Retina (tissue), 1 donor: ENCODE results near the gene KRTAP4-16.
"Not testable (repeated sequence)": the region's sequence is repeated elsewhere in the genome, so short reads cannot be mapped to it uniquely, and the experiment has no call there.

Source experiments
- DNase-seq: peaks from one replicate; pipeline ENCODE4 v3.0.0-alpha.2; 2016

The KRTAP4-16 gene

DNA sequence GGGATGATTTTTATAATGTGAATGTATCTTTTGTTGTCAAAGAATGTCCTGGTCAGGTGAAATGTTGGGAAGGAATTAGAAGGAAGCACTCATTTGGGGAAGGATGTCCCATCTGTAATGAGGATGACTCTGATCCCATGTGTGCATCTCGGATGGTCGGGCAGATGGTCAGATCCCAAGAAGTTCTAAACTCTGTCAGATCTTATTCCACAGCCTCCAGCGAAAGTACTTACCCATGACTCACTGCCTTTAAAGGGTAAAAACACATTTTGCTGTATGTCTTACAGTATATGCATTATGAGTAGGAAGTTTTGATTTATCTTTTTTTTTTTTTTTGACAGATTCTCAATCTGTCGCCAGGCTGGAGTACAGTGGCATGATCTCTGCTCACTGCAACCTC, 16.7 kb upstream of the KRTAP4-16 start:
- no peak for DNase-seq

DNA sequence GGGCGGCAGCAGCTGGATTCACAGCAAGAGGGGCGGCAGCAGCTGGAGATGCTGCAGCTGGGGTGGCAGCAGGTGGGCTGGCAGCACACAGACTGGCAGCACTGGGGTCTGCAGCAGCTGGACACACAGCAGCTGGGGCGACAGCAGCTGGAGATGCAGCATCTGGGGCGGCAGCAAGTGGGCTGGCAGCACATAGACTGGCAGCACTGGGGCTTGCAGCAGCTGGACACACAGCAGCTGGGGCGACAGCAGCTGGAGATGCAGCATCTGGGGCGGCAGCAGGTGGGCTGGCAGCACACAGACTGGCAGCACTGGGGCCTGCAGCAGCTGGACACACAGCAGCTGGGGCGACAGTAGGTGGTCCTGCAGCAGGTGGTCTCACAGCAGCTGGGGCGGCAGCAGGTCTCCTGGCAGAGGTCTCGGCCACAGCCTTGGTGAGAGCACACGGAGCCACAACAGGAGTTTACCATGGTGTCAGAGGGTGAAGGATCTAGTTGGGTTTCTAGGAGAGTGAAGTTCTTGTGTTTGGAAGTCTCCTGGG, 15.9 kb upstream of the KRTAP4-16 start, which contains the start of gene KRTAP4-11:
Gene KRTAP4-11 (minus strand): TSS at position 528 of the 541 bp plus-strand sequence. CDS start 58 bp downstream, at position 470.
- DNase-seq = not testable (repeated sequence)

DNA sequence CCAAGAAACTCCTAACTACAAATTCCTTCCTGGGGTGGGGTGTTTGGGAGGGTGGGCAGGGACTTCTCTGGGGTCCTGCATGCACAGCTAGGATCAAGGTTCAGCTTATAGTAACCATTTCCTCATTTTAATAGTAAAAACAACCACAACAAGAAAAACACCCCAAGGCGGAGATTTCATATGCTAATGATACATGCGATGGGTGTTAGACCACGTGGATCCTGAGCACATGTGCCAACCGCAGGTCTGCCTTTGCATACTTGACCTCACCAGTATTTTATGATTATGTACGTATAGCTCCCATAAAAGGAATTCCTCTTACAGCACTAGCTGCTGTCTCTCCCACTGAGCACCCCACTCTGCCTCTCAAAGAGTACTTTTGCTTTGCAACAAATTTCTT, 14.3 kb upstream of the KRTAP4-16 start:
- DNase-seq = no peak

GRCh38 chr17:41111151-41111885, 9.3 kb upstream of the KRTAP4-16 start:
- DNase-seq = no peak

DNA sequence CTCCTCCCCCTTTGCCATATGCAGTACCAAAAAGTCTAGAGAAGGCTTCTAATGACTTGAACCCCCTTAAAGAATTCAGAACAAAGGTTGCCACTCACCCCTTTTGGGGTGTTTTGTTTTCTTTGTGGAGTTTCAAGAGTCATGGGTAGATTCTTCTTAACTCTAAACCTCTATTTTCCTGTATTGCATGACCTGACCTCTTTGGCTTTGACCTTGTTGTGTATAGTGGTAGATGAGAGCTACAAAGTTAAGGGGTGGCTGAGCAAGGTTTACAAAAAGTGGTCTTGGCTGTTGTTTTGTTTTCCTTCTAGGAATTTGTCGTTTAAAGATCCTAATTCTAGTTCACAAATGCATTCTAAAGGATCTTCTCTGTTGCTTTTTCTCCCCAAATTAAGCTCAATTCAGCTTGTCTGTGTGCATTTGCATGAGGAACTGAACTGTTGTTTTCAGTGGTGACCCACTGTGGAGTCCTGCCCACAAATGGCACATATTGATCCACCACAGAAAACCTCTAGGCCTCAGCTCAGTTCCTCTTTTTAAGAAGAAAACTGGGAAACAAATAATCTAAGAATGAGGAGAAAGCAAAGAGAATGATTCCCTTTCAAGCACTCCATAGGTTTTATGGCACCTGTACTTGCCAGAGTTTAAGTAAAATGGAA, 6.8 kb upstream of the KRTAP4-16 start:
- not testable (repeated sequence) for DNase-seq

DNA sequence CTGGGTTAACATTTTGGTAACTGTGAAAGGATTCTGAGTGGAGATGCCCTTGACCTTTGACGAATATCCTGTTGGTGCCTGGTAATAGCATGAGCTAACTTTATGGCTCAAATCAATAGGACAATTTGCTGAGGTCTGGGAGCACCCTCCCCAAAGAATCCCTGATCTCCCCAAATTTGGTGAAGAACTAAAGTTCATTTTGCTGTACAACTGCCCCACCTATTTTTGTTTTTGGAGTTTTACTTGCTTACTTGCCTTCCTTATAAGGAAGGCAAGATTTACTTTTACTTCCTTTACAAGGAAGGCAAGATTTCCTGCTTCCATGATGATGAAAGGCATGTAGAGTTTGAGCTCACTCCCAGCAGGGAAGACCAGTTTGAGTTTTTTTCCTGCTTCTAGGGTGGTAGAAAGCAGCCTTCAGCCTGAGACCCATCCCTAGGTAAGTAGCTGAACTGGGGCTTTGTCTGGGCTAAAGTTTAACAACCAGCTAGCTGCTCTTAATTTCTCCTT, 6.0 kb upstream of the KRTAP4-16 start:
- no peak for DNase-seq

GRCh38 chr17:41105347-41105746, 3.3 kb upstream of the KRTAP4-16 start, which contains the start of gene KRTAP4-9:
KRTAP4-9 (plus strand) TSS chr17:41105389; CDS start chr17:41105389, 0 bp downstream.
- DNase-seq = not testable (repeated sequence)

DNA sequence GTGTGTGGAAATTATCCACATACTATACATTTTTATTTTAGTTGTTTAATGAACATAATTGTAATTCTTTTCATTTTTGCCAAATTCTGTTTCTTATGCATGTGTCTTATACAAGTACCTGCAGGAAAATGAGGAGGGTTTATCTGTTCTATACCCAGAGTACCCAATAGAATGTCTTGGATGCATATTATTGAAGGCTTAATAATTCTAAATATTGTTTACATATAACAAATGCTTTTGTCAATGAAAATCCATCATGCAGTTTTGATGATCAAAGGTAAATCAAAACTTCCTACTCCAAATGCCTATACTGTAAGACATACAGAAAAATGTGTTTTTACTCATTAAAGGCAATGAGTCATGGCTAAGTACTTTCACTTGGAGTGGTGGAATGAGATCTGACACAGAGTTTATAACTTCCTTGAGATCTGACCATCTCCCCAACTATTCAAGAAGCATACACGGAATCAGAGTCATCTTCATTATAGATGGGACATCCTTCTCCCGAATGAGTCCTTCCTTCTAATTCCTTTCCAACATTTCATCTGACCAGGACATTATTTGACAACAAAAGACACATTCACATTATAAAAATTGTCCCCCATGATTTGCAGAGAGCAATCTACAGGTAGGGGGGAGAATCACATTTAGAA, 2.5 kb upstream of the KRTAP4-16 start:
- DNase-seq = not testable (repeated sequence)

- DNase-seq = no peak
Observed at GRCh38 chr17:41103896-41104295, 1.9 kb upstream of the KRTAP4-16 start.

- DNase-seq = not testable (repeated sequence)
Observed at GRCh38 chr17:41099682-41100480, 2.1 kb downstream of the KRTAP4-16 start.

- DNase-seq = no peak
Observed at GRCh38 chr17:41098481-41098880, 3.5 kb downstream of the KRTAP4-16 start.

DNA sequence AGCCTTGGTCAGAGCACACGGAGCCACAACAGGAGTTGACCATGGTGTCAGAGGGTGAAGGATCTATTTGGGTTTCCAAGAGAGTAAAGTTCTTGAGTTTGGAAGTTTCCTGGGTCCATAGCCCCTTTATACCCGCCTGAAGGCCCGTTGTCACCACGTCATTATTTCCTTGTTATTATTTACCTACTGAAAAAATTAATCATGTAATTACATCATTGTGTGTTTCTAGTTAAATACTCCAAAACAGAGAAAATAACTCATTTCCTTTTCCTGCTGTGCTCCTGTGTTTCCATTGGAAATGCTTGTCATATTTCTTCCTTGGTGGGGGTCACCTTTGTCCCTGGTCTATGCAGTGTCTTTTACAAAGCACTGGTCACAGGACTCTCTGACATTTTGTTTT, 4.0 kb downstream of the KRTAP4-16 start, which contains the start of gene KRTAP4-8:
Gene KRTAP4-8 (minus strand): TSS at position 101 of the 400 bp plus-strand sequence. CDS start 58 bp downstream, at position 43.
- no peak for DNase-seq

- DNase-seq = no peak
Observed at GRCh38 chr17:41096055-41096454, 6.0 kb downstream of the KRTAP4-16 start.

DNA sequence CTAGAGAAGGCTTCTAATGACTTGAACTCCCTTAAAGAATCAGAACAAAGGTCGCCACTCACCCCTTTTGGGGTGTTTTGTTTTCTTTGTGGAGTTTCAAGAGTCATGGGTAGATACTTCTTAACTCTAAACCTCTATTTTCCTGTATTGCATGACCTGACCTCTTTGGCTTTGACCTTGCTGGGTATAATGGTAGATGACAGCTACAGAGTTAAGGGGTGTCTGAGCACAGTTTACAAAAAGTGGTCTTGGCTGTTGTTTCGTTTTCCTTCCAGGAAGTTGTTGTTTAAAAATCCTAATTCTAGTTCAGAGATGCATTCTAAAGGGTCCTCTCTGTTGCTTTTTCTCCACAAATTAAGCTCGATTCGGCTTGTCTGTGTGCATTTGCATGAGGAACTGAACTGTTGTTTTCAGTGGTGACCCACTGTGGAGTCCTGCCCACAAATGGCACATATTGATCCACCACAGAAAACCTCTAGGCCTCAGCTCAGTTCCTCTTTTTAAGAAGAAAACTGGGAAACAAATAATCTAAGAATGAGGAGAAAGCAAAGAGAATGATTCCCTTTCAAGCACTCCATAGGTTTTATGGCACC, 13.2 kb downstream of the KRTAP4-16 start:
- DNase-seq = not testable (repeated sequence)

GRCh38 chr17:41084100-41084856, 17.7 kb downstream of the KRTAP4-16 start, which contains the start of gene KRTAP4-7:
KRTAP4-7 (plus strand) TSS chr17:41084150; CDS start chr17:41084207, 57 bp downstream.
- not testable (repeated sequence) for DNase-seq

GRCh38 chr17:41083427-41083826, 18.6 kb downstream of the KRTAP4-16 start:
- not testable (repeated sequence) for DNase-seq

- DNase-seq = no peak
Observed at GRCh38 chr17:41082626-41083025, 19.4 kb downstream of the KRTAP4-16 start.

DNA sequence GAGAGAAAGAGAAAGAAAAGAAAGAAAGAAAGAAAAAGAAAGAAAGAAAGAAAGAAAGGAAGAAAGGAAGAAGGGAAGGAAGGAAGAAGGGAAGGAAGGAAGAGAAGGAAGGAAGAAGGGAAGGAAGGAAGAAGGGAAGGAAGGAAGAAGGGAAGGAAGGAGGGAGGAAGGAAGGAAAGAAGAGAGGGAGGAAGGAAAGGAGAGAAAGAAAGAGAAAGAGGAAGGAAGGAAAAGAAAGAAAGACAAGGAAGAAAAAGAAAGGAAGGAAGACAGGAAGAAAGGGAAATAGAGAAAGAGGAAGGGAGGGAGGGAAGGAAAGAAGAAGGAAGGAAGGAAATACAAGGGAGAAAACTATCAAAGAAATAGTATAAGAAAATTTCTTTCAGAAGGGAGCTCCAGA, 25.2 kb downstream of the KRTAP4-16 start:
- no peak for DNase-seq

DNA sequence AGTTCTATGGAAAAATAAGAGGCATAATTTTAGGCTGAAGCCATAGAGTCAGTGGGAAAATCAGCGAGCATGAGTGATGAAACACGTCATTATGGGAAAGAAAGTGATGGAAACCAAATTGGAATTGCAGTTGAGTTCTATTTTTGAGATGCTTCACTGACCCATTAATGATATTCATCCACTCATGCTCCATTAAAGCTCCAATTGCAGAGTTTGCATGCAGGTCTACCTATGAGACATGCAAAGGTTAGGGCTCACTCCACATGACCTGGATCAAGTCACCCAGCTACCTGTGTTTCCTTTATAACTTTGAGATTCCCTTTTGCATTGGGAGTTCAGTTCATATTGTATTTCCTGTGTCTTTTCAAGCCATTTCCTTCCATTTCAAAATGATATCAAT, 28.3 kb downstream of the KRTAP4-16 start:
- no peak for DNase-seq

GRCh38 chr17:41071606-41072360, 30.2 kb downstream of the KRTAP4-16 start:
- DNase-seq = peak; percentile 23
